CD4-positive, CD25-positive, alpha-beta regulatory T cell (primary cell): ENCODE results near the gene PDSS2. TPM values are rescaled to one million over a fixed set of nuclear protein-coding genes. Genes with fewer than 3 reads are reported as not detected.

Experiments
- ATAC-seq, 2 donors: fragments of 150-1000 bp; cut with Tn5 transposase; one replicate each; pipeline ENCODE4 v1.10.0; 2021; ENCODE audit warnings: low read depth in 2 of 2, moderate number of reproducible peaks in 2 of 2, moderate library complexity in 1 of 2
- DNase-seq, 3 donors: peaks; one replicate each; pipeline versions ENCODE4 v3.0.0 to v3.0.0-alpha.2; 2012 to 2022; ENCODE audit warnings: mixed read lengths in 1 of 3
- H3K27ac ChIP-seq: one replicate; pipeline ENCODE4 v1.7.0; 2013; ENCODE audit warnings: mild to moderate bottlenecking, low read length; ENCODE audit not compliant: insufficient read depth, poor library complexity, severe bottlenecking
- H3K27me3 ChIP-seq: one replicate; pipeline ENCODE4 v1.7.0; 2013; ENCODE audit warnings: low read length; ENCODE audit not compliant: control insufficient read depth, insufficient read depth
- H3K36me3 ChIP-seq: one replicate; pipeline ENCODE4 v1.7.0; 2013; ENCODE audit warnings: mild to moderate bottlenecking, low read length, moderate library complexity; ENCODE audit not compliant: control insufficient read depth, insufficient read depth
- H3K4me1 ChIP-seq: 2 replicates; pipeline ENCODE4 v1.7.0; 2013; ENCODE audit warnings: mild to moderate bottlenecking, low read length; ENCODE audit not compliant: insufficient read depth, control insufficient read depth, poor library complexity, severe bottlenecking
- H3K4me3 ChIP-seq: one replicate; pipeline ENCODE4 v1.7.0; 2013; ENCODE audit warnings: low read depth, mild to moderate bottlenecking, low read length, moderate library complexity
- H3K9me3 ChIP-seq, 2 experiments: 1 replicate in 1 of 2; 2 replicates in 1 of 2; pipeline ENCODE4 v1.7.0; 2013; ENCODE audit warnings: low read length in 2 of 2, mild to moderate bottlenecking in 1 of 2, moderate library complexity in 1 of 2; ENCODE audit not compliant: control insufficient read depth in 2 of 2
- H3K27ac Mint-ChIP-seq, 3 donors: one replicate each; pipeline ENCODE4 v1.8.0; 2020 to 2022; ENCODE audit warnings: mild to moderate bottlenecking in 3 of 3, mixed read lengths in 3 of 3, moderate library complexity in 2 of 3
- H3K27me3 Mint-ChIP-seq: one replicate; pipeline ENCODE4 v1.8.0; 2022; ENCODE audit warnings: mild to moderate bottlenecking, mixed read lengths
- H3K36me3 Mint-ChIP-seq: one replicate; pipeline ENCODE4 v1.8.0; 2020; ENCODE audit warnings: mixed read lengths
- H3K4me1 Mint-ChIP-seq, 4 donors: one replicate each; pipeline ENCODE4 v1.8.0; 2020 to 2022; ENCODE audit warnings: mixed read lengths in 4 of 4, mild to moderate bottlenecking in 1 of 4
- H3K4me3 Mint-ChIP-seq, 4 donors: one replicate each; pipeline ENCODE4 v1.8.0; 2020 to 2022; ENCODE audit warnings: mild to moderate bottlenecking in 4 of 4, mixed read lengths in 4 of 4, moderate library complexity in 3 of 4
- H3K9me3 Mint-ChIP-seq, 7 donors: one replicate each; pipeline ENCODE4 v1.8.0; 2020 to 2022; ENCODE audit warnings: mixed read lengths in 7 of 7, mild to moderate bottlenecking in 3 of 7, moderate library complexity in 2 of 7
- polyA plus RNA-seq, 4 donors: library from polyadenylated mRNA; unstranded; fragments of 300-500 nt; fragmentation: Illumina TruSeq; gene quantifications; one replicate each; pipeline ENCODE4 v1.2.3, GENCODE V29; 2021
- total RNA-seq: library from RNA; stranded (reverse); gene quantifications from one replicate; pipeline ENCODE4 v1.2.3, GENCODE V29; 2022

The PDSS2 gene
- total and polyA plus RNA-seq, 5 donors from 2014 or later: 11.6 to 18.8 (median 15.1) TPM

DNA sequence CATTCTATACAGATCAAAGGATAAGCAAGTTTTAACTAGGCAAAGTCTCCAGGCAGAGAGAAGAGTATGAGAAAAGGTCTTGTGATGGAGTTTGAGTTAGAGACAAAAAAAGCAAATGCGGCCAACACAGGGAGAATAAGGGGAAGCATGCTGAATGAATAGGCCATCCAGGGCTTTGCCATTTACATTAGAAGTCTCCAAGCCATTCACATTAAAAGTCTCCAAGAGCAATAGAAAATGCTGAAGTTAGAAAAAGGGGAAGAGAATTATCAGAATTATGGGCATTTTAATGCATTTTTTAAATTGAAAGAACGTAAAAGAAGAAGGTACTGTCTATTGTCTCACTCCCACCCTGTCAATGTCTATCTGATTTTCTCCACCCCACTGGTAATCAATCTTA lies 49.4 kb downstream of the PDSS2 start:
- peaks cover 6 to 14% (median 7%) of the 10 kb centered on the region in 4 donors for H3K4me1 Mint-ChIP-seq
- peaks cover 4 to 10% of the 10 kb centered on the region in 2 experiments for H3K9me3 ChIP-seq
- no peak overlapping the region for H3K4me3 Mint-ChIP-seq
- no peaks in the 10 kb centered on the region for H3K27me3 ChIP-seq
- no peak overlapping the region for H3K4me3 ChIP-seq
- peaks cover 2 to 11% (median 3%) of the 10 kb centered on the region in 7 donors for H3K9me3 Mint-ChIP-seq
- no peaks in the 10 kb centered on the region for H3K27me3 Mint-ChIP-seq
- no peak for ATAC-seq
- no peaks in the 10 kb centered on the region for H3K36me3 ChIP-seq
- DNase-seq: no peak
- H3K27ac ChIP-seq: no peak overlapping the region
- no peaks in the 10 kb centered on the region for H3K4me1 ChIP-seq
- no peak overlapping the region for H3K27ac Mint-ChIP-seq
- H3K36me3 Mint-ChIP-seq: peaks cover 24% of the 10 kb centered on the region

GRCh38 chr6:107408714-107409113 lies 50.6 kb downstream of the PDSS2 start:
- Mint-ChIP-seq H3K27me3 (peaks cover under 1% of the 10 kb centered on the region), H3K36me3 (peaks cover 36% of the 10 kb centered on the region)
- H3K27me3 ChIP-seq: no peaks in the 10 kb centered on the region

DNA sequence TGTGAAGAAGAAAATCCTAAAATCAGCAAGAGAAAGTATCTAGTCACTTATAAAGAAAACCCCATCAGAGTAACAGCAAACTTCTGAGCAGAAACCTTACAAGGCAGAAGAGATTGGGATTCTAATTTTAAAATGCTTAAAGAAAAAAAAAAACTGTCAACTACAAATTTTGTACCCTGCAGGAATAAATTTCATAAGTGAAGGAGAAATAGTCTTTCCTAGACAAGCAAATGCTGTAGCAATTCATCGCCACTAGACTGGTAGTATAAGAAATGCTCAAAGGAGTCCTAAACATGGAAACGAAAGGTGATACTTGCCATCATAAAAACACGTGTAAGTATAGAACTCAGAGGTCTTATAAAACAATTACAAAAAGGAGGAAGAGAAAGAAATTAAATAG lies 54.4 kb downstream of the PDSS2 start:
- H3K36me3 ChIP-seq: no peaks in the 10 kb centered on the region
- H3K4me1 ChIP-seq: no peaks in the 10 kb centered on the region
- peaks cover 4% of the 10 kb centered on the region for H3K27me3 Mint-ChIP-seq
- no peak overlapping the region for H3K4me3 Mint-ChIP-seq
- H3K9me3 ChIP-seq: peaks cover 16 to 43% of the 10 kb centered on the region in 2 experiments
- peaks cover 4 to 8% (median 6%) of the 10 kb centered on the region in 4 donors for H3K4me1 Mint-ChIP-seq
- peaks cover 2 to 43% (median 13%) of the 10 kb centered on the region in 7 donors for H3K9me3 Mint-ChIP-seq
- DNase-seq (no peak), ATAC-seq (no peak)
- peaks cover 58% of the 10 kb centered on the region for H3K36me3 Mint-ChIP-seq
- no peak overlapping the region for H3K27ac ChIP-seq
- no peak overlapping the region for H3K4me3 ChIP-seq
- H3K27ac Mint-ChIP-seq: no peak overlapping the region
- no peaks in the 10 kb centered on the region for H3K27me3 ChIP-seq

More at GRCh38 chr6:107408714-107409113, 50.6 kb downstream of the PDSS2 start:
- Histone ChIP-seq H3K27ac (no peak overlapping the region), H3K36me3 (no peaks in the 10 kb centered on the region), H3K9me3 (peaks cover 12 to 16% of the 10 kb centered on the region in 2 experiments), H3K4me1 (no peaks in the 10 kb centered on the region), H3K4me3 (no peak overlapping the region)
- ATAC-seq (no peak), DNase-seq (no peak)
- peaks cover 6 to 10% (median 7%) of the 10 kb centered on the region in 4 donors for H3K4me1 Mint-ChIP-seq
- peaks cover 2 to 23% (median 8%) of the 10 kb centered on the region in 7 donors for H3K9me3 Mint-ChIP-seq
- no peak overlapping the region for H3K27ac Mint-ChIP-seq
- no peak overlapping the region for H3K4me3 Mint-ChIP-seq

DNA sequence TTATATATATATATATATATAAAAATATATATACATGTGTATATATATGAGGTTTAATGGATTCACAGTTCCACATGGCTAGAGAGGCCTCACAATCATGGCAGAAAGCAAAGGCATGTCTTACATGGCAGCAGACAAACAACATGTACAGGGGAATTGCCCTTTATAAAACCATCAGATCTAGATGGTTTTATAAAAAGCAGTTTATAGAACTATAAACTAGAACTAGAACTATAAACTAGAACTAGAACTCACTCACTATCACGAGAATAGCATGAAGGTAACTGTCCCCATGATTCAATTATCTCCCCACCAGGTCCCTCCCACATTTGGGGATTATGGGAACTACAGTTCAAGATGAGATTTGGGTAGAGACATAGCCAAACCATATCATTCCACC lies 56.8 kb downstream of the PDSS2 start:
- Histone ChIP-seq H3K36me3 (no peaks in the 10 kb centered on the region), H3K9me3 (peaks cover 16 to 44% of the 10 kb centered on the region in 2 experiments), H3K4me3 (no peak overlapping the region), H3K4me1 (no peaks in the 10 kb centered on the region), H3K27me3 (no peaks in the 10 kb centered on the region), H3K27ac (no peak overlapping the region)
- Mint-ChIP-seq H3K9me3 (peaks cover 4 to 43% (median 15%) of the 10 kb centered on the region in 7 donors), H3K4me3 (no peak overlapping the region), H3K27ac (no peak overlapping the region), H3K27me3 (peaks cover 4% of the 10 kb centered on the region), H3K4me1 (peaks cover 0 to 7% (median 2%) of the 10 kb centered on the region in 4 donors), H3K36me3 (peaks cover 63% of the 10 kb centered on the region)
- no peak for ATAC-seq
- DNase-seq: no peak

DNA sequence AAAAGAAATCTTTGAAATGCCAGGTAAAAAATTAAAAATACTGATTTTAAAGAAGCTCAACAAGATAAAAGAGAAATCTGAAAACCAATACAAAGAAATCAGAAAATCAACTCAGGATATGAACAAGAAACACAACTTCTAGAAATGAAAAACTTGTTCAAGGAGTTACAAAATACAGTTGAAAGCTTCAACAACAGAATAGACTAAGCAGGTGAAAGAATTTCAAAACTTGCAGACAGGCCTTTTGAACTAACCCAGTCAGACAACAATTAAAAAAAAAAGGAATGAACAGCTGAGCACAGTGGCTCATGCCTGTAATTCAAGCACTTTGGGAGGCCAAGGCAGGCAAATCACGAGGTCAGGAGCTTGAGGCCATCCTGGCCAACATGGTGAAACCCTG lies 57.8 kb downstream of the PDSS2 start:
- peaks cover 0 to 7% (median under 1%) of the 10 kb centered on the region in 4 donors for H3K4me1 Mint-ChIP-seq
- DNase-seq: no peak
- H3K4me3 Mint-ChIP-seq: no peak overlapping the region
- H3K27me3 Mint-ChIP-seq: peaks cover 4% of the 10 kb centered on the region
- no peak overlapping the region for H3K27ac Mint-ChIP-seq
- H3K27me3 ChIP-seq: no peaks in the 10 kb centered on the region
- H3K36me3 ChIP-seq: no peaks in the 10 kb centered on the region
- peaks cover 61% of the 10 kb centered on the region for H3K36me3 Mint-ChIP-seq
- no peak overlapping the region for H3K27ac ChIP-seq
- peaks cover 4 to 42% (median 15%) of the 10 kb centered on the region in 7 donors for H3K9me3 Mint-ChIP-seq
- no peak for ATAC-seq
- no peak overlapping the region for H3K4me3 ChIP-seq
- no peaks in the 10 kb centered on the region for H3K4me1 ChIP-seq
- H3K9me3 ChIP-seq: peaks cover 15 to 44% of the 10 kb centered on the region in 2 experiments

- Mint-ChIP-seq H3K9me3 (peaks cover 6 to 48% (median 20%) of the 10 kb centered on the region in 7 donors), H3K4me3 (no peak overlapping the region), H3K27ac (no peak overlapping the region), H3K27me3 (peaks cover 4% of the 10 kb centered on the region), H3K36me3 (peaks cover 67% of the 10 kb centered on the region), H3K4me1 (peaks cover 0 to 9% (median 0%) of the 10 kb centered on the region in 4 donors)
- no peaks in the 10 kb centered on the region for H3K4me1 ChIP-seq
- H3K4me3 ChIP-seq: no peak overlapping the region
- H3K27me3 ChIP-seq: no peaks in the 10 kb centered on the region
- no peak overlapping the region for H3K27ac ChIP-seq
- ATAC-seq (no peak), DNase-seq (no peak)
- peaks cover 16 to 44% of the 10 kb centered on the region in 2 experiments for H3K9me3 ChIP-seq
- H3K36me3 ChIP-seq: no peaks in the 10 kb centered on the region
Measured at GRCh38 chr6:107400616-107401147, 58.7 kb downstream of the PDSS2 start.

GRCh38 chr6:107399935-107400334 lies 59.4 kb downstream of the PDSS2 start:
- H3K9me3 Mint-ChIP-seq: peaks cover 4 to 49% (median 21%) of the 10 kb centered on the region in 7 donors
- H3K36me3 ChIP-seq: no peaks in the 10 kb centered on the region
- ATAC-seq: no peak
- no peak for DNase-seq
- H3K27ac ChIP-seq: no peak overlapping the region
- H3K4me1 ChIP-seq: no peaks in the 10 kb centered on the region
- H3K4me3 ChIP-seq: no peak overlapping the region
- no peak overlapping the region for H3K4me3 Mint-ChIP-seq
- no peaks in the 10 kb centered on the region for H3K27me3 ChIP-seq
- H3K27ac Mint-ChIP-seq: no peak overlapping the region
- H3K36me3 Mint-ChIP-seq: peaks cover 64% of the 10 kb centered on the region
- peaks cover 21 to 43% of the 10 kb centered on the region in 2 experiments for H3K9me3 ChIP-seq
- peaks cover 0 to 9% (median 0%) of the 10 kb centered on the region in 4 donors for H3K4me1 Mint-ChIP-seq
- H3K27me3 Mint-ChIP-seq: peaks cover 4% of the 10 kb centered on the region

- DNase-seq (no peak), ATAC-seq (no peak)
- H3K27ac Mint-ChIP-seq: no peak overlapping the region
- peaks cover 0 to 7% (median 0%) of the 10 kb centered on the region in 4 donors for H3K4me1 Mint-ChIP-seq
- H3K9me3 ChIP-seq: peaks cover 34 to 44% of the 10 kb centered on the region in 2 experiments
- no peaks in the 10 kb centered on the region for H3K27me3 Mint-ChIP-seq
- H3K4me1 ChIP-seq: no peaks in the 10 kb centered on the region
- no peaks in the 10 kb centered on the region for H3K36me3 ChIP-seq
- no peak overlapping the region for H3K4me3 Mint-ChIP-seq
- no peaks in the 10 kb centered on the region for H3K27me3 ChIP-seq
- peaks cover 54% of the 10 kb centered on the region for H3K36me3 Mint-ChIP-seq
- no peak overlapping the region for H3K4me3 ChIP-seq
- H3K27ac ChIP-seq: no peak overlapping the region
- H3K9me3 Mint-ChIP-seq: peaks cover 4 to 37% (median 16%) of the 10 kb centered on the region in 7 donors
Measured at GRCh38 chr6:107398001-107398400, 61.4 kb downstream of the PDSS2 start.
